CD1c-positive myeloid dendritic cell (primary cell): ENCODE data around the gene TPK1.
"Not testable (repeated sequence)": the region's sequence is repeated elsewhere in the genome, so short reads cannot be mapped to it uniquely, and the experiment has no call there.

Experiments used
- DNase-seq: peaks from one replicate; pipeline ENCODE4 v3.0.0-alpha.2; 2016; ENCODE audit errors: extremely low spot score

Gene TPK1

GRCh38 chr7:144822223-144822622 is 13.6 kb downstream of the TPK1 start:
- DNase-seq, result no peak

- DNase-seq, result no peak
Measured at GRCh38 chr7:144821067-144821466, 14.8 kb downstream of the TPK1 start.

DNA sequence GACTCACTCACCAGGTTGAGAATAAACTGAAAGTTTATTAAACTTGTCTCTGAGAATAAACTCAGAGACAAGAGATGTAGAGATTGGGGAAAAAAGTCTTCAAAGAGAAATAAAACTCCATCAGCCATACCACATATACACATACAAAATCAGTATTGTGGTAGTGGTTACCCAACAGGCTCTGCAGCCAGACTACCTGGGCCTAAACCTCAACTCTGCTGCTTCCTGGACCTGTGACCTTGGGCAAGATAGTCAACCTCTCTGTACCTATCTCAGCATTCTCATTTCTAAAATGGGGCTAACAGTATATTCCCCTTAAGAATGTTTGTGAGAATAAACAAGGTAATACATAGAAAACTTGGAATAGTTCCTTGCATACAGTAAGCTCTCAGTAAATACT is 15.3 kb downstream of the TPK1 start:
- no peak for DNase-seq

DNA sequence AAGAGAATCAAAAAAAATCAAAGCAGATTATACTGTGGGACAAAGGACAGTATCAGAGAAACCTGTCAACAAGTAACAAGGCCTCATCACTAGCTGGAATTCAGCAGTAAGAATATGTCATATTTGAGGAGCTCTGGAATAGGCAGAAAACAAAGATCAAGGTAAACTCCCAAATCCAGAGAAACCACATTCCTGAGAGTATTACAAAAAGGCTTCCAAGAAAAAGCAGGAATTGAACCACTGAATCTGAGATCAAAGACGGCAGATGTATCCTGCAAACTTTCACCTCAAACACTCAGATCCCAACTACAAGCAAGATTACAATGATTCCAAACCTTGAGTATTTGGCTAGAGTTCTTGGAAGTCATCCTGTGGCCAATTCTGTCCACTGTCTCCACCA is 16.3 kb downstream of the TPK1 start:
- no peak for DNase-seq

- no peak for DNase-seq
Measured at GRCh38 chr7:144818511-144818910, 17.3 kb downstream of the TPK1 start.

GRCh38 chr7:144817001-144817400 is 18.9 kb downstream of the TPK1 start:
- no peak for DNase-seq

DNA sequence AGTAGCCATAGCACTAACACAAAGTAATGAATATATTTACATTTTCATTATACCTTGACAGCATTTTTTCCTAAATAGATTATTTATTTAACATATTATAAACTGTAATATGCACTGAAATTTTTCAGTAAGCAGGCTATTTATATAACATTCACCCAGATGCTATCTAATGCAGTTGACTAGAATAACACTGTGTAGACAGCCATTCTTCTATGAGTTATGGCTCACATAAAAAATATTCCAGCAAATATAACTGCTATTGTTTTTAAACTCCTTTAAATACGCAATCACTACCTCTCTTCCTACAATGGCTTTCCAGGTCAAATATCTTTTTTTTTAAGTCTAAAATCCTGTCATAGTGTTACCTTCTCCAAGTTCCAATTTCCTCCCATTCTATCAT is 21.6 kb downstream of the TPK1 start:
- DNase-seq, result no peak

- DNase-seq, result peak; percentile 15
Measured at GRCh38 chr7:144812379-144813283, 23.2 kb downstream of the TPK1 start.

- no peak for DNase-seq
Measured at GRCh38 chr7:144805627-144806239, 30.1 kb downstream of the TPK1 start.

GRCh38 chr7:144800678-144801436 is 35.0 kb downstream of the TPK1 start:
- DNase-seq, result not testable (repeated sequence)

DNA sequence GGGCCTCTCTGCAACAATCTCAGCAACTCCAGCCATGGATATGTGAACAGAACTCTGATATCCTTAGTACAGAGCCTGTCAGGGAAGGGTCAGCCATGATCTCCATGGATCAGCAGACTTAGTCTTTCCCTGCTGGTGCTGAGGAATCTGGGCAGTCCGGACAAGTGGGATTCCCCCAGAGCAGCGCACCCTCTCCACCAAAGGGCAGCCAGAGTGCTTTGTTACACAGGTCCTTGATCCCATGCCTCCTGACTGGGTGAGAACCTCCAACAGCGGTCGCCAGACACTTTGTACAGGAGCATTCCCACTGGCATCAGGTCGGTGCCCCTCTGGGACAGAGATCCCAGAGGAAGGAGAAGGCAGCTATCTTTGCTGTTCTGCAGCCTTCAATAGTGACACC is 38.9 kb downstream of the TPK1 start:
- DNase-seq, result no peak

DNA sequence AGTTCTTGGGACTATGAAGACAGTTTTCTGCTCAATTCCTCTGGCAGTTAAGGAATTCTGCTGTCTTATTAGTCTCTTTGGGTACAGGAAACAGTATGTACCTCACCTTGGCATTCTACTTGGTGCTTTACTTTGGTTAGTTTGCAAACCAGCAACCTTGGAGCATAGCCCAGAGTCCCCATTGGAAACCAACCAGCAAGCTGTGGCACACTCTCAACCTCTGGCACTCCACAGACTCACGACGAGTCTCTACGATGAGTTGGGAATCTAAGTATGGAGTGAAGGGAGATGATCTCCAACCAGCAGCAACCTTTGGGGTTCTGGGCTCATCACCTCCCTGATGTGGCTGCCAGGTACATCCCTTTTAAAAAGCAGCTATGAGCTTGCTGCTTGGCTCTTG is 43.8 kb downstream of the TPK1 start:
- DNase-seq, result no peak

DNA sequence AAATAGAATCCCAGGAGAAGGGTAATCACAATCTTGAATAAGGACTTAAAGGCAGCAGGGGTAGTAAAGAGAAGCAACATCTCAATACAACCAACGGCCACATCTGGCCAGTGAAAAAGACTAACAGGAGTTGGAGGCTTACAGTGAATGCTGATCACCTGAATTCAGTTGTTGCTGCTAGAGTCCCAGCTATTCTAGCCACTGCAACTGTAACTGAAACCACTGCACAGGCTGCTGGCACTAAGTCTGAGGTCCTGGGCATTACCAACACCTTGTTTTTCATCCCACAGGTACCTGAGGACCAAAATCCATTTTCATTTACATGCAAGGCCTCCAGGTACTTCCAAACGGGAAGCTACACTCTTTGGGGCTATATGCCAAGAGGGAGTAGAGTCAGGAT is 44.4 kb downstream of the TPK1 start:
- DNase-seq, result no peak

DNA sequence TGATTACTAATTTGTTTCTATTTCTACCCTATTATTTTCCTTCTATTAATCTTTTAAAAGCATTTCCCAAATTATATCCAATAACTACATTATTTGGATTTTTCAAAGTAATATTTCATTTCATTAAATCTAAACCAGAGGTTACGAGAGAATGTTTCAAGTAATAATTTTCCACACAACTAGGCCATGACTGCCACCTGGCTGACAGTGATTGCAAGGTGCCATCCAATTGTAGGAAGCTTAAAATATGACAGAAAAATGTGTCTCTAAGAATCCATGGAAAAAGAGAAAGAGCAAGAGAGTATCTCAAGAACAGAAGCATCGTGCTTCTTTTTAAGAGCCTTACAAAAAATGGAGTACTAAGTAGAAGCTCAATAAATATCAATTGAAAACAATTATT is 48.7 kb downstream of the TPK1 start:
- no peak for DNase-seq

DNA sequence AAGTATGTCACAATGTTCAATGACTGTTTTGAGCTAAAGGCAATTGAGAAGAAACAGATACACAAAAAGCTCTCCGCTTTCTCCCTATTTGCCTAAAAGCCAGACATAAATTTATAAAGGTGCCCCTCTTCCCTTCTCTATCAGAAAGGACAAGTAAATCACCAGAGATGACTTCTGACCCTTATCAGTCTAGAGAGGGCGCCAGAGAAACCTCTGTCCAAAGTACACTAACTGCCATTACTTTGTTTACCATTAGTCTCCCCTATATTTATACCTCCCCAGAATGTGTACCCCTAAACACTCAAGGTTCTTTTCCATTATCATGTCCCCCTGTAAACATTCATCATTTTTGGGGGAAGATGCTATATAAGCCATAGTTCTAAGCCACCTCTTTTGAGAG is 49.3 kb downstream of the TPK1 start:
- no peak for DNase-seq

GRCh38 chr7:144786079-144786478 is 49.8 kb downstream of the TPK1 start:
- no peak for DNase-seq

DNA sequence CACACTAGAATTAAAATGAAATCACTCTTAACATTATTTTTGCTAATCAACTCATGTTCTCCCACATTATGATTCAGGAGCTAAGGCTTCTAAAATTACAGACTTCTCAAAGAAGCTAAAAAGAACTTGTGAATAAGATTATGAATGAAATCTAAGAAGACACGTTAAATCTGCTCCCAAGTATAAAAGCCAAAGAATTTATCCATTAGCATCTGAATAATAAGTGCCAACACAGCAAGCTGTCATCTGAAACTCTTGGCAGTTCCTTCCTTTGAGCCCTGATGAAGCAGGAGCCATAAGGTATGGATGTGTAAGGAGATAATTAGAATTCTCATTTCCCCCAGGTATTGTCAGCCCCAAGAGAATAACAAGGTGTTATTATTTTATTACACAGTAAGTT is 50.3 kb downstream of the TPK1 start:
- no peak for DNase-seq

DNA sequence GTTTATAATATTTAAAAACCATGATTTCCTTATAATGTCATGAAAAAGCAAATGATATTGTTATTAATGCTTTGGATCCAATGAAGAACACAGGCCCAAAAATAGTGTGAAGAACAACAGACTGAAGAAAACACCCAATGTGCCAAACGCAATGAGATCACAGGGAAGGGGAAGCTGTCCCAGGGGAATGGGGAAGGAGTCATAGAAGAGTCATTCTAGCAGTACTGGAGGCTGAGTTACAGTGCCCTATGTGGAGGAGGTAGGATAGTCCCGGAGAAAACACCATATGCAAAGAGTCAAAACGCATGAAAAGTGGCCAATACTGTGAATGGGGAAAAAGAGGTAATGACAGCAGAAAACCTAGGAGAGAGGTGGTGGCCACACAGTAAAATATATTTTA is 50.9 kb downstream of the TPK1 start:
- DNase-seq, result no peak

- no peak for DNase-seq
Measured at GRCh38 chr7:144784441-144784840, 51.4 kb downstream of the TPK1 start.

- no peak for DNase-seq
Measured at GRCh38 chr7:144782883-144783282, 53.0 kb downstream of the TPK1 start.

GRCh38 chr7:144780071-144780608 is 55.7 kb downstream of the TPK1 start:
- no peak for DNase-seq

DNA sequence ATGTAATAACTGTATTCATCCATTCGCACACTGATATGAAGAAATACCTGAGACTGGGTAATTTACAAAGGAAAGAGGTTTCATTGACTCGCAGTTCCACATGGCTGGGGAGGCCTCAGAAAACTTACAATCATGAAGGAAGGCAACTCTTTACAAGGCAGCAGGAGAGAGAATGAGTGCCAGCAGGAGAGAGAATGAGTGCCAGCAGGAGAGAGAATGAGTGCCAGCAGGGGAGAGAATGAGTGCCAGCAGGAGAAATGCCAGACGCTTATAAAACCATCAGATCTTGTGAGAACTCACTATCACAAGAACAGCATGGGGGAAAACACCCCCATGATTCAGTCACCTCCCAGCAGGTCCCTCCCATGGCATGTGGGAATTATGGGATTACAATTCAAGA is 58.0 kb downstream of the TPK1 start:
- not testable (repeated sequence) for DNase-seq
